Neural progenitor cell (in vitro differentiated cells): Measurements from ENCODE around the gene MACROD2.

Source experiments
- EZH2 ChIP-seq: fragments of 200-600 bp; sonication (generic); IDR thresholded peaks from 2 replicates; pipeline ENCODE4 v1.6.1; 2017; ENCODE audit warnings: antibody characterized with exemption, mild to moderate bottlenecking, moderate library complexity
- TF ChIP-seq, protein P1 (sequence below): fragments of 200-600 bp; sonication (generic); IDR thresholded peaks from 2 replicates; pipeline ENCODE4 v1.5.1; 2017; ENCODE audit warnings: antibody characterized with exemption, mild to moderate bottlenecking

DNA sequence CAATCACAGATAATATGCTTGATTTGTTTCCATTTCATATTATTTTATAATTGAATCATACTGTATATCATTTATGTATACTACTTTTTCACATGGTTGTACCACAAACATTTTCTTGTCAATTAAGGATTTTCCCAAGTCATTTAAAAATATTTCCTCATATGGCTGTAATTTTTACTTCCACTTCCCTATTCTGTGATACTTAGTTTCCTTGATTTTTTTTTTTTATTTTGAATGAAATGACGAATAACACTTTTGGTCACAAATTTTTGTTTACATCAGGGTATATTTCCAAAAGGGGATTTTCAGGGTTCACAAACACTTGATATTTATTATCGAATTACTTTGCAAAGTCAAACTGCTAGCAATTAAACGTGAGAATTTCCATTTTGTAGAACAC lies 2062.3 kb downstream of the MACROD2 start:
- TF ChIP-seq, protein P1, sequence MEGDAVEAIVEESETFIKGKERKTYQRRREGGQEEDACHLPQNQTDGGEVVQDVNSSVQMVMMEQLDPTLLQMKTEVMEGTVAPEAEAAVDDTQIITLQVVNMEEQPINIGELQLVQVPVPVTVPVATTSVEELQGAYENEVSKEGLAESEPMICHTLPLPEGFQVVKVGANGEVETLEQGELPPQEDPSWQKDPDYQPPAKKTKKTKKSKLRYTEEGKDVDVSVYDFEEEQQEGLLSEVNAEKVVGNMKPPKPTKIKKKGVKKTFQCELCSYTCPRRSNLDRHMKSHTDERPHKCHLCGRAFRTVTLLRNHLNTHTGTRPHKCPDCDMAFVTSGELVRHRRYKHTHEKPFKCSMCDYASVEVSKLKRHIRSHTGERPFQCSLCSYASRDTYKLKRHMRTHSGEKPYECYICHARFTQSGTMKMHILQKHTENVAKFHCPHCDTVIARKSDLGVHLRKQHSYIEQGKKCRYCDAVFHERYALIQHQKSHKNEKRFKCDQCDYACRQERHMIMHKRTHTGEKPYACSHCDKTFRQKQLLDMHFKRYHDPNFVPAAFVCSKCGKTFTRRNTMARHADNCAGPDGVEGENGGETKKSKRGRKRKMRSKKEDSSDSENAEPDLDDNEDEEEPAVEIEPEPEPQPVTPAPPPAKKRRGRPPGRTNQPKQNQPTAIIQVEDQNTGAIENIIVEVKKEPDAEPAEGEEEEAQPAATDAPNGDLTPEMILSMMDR = no peak
- no peak for TF ChIP-seq EZH2
